ENCODE data around the gene AMBP. TPM values are rescaled to one million over a fixed set of nuclear protein-coding genes. Genes with fewer than 3 reads are reported as not detected.
A peak's percentile ranks its signal among the peaks of the same experiment; 100 is the strongest.

AMBP gene
- total and polyA plus RNA-seq, 2 of the 13 experiments (the other 11 are each of a cell fraction or from before 2014, with no cell fraction given): 1,510 to 2,580 TPM

- TF ChIP-seq HMGXB4 (CRISPR knock-in tag; IDR thresholded peaks at IDR 0.05; ENCODE audit: borderline replicate concordance in 1 of 2, low read depth in 1 of 2): peak; percentile 74 to 77; a peak in 3 of 4 replicates
- peak; percentile 90 for TF ChIP-seq NRL (CRISPR knock-in tag; IDR thresholded peaks at IDR 0.05; ENCODE audit: borderline replicate concordance)
- TF ChIP-seq ZNF710 (CRISPR knock-in tag; IDR thresholded peaks at IDR 0.05; ENCODE audit: borderline replicate concordance): peak; percentile 47
- TF ChIP-seq RARA (CRISPR knock-in tag; IDR thresholded peaks at IDR 0.05): peak; percentile 75
- TF ChIP-seq PAWR (CRISPR knock-in tag; IDR thresholded peaks at IDR 0.05; ENCODE audit: borderline replicate concordance): no peak
- TF ChIP-seq ZBTB40 (IDR thresholded peaks at IDR 0.05): no peak
- TF ChIP-seq ZBTB40 (CRISPR knock-in tag; IDR thresholded peaks at IDR 0.05): peak; percentile 74
- TF ChIP-seq DNMT1 (CRISPR knock-in tag; IDR thresholded peaks at IDR 0.05): no peak
- no peak for TF ChIP-seq MTF1 (CRISPR knock-in tag; IDR thresholded peaks at IDR 0.05)
- TF ChIP-seq CSRNP2 (CRISPR knock-in tag; conservative IDR thresholded peaks at IDR 0.05; ENCODE audit: low read depth): no peak
- peak; percentile 63; the same call in 1 of the 2 replicates for TF ChIP-seq SPEN (CRISPR knock-in tag; IDR thresholded peaks at IDR 0.05; ENCODE audit: low read depth)
Measured at GRCh38 chr9:114082017-114082762, 4.1 kb upstream of the AMBP start (continued).
